HFF-Myc (cell line): ENCODE measurements around the gene ASTN1.

Experiments used
- DNase-seq: peaks from one replicate; pipeline ENCODE4 v3.0.0-alpha.2; 2011; ENCODE audit warnings: low read depth; ENCODE audit errors: extremely low read depth
- H3K4me3 ChIP-seq: replicated peaks from 2 replicates; pipeline ENCODE4 v1.5.1; 2011; ENCODE audit warnings: low read depth, mild to moderate bottlenecking, control low read depth, low read length
- CTCF ChIP-seq: IDR thresholded peaks from 2 replicates; pipeline ENCODE4 v1.5.1; 2012; ENCODE audit warnings: mild to moderate bottlenecking, low read depth, low read length, control low read depth; ENCODE audit errors: missing control alignments

Gene ASTN1

GRCh38 chr1:177133977-177134538 lies 30.5 kb downstream of the ASTN1 start:
- H3K4me3 ChIP-seq = no peak overlapping the region
- no peak for TF ChIP-seq CTCF
- DNase-seq = no peak

GRCh38 chr1:177132141-177132540 lies 32.4 kb downstream of the ASTN1 start:
- TF ChIP-seq CTCF = no peak

DNA sequence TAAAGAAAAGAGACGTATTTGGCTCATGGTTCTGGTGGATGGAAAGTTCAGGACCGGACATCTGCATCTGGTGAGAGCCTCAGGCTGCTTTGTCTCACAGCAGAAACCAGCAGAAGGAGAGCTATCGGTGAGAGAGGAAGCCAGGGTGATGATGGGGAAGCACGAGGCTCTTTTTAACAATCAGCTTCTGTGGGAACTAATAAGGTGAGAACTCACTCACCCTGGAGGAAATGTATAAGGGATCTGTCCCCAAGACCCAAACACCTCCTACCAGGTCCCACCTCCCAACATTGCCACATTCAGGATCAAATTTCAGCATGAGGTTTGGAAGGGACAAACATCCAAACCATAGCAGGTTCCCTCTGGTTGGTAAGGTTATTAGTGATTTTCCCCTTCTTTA lies 32.8 kb downstream of the ASTN1 start:
- H3K4me3 ChIP-seq = no peak overlapping the region
- no peak for TF ChIP-seq CTCF
- DNase-seq = no peak

More at GRCh38 chr1:177132141-177132540, 32.4 kb downstream of the ASTN1 start:
- no peak for DNase-seq
- H3K4me3 ChIP-seq = no peak overlapping the region

DNA sequence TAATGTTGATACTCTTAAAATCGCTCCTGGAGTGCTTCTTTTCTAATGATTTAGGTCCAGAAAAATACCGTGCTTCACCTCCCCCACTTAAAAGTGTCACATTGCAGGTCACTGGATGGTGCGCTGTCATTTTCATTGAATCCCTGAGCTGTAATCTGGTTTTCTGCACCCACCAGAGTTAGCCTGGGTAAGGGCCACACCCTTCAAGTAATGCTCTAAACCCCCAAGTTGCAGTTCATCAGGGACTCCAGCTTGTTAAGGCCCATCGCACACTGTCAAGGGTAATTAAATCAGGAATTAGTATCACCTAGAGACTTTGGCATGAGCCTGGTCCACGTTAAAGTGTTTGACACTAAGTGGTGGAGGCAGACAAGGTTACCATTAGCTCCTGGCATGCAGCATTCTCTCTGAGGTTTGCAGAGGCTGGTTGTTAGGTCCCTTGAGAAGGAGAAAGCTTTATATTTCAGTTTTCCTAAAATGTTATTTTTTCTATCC lies 34.0 kb downstream of the ASTN1 start:
- DNase-seq = no peak
- no peak overlapping the region for H3K4me3 ChIP-seq

GRCh38 chr1:177128665-177129281 lies 35.7 kb downstream of the ASTN1 start:
- TF ChIP-seq CTCF = no peak
- no peak for DNase-seq
- no peak overlapping the region for H3K4me3 ChIP-seq

More for the DNA sequence above, 34.0 kb downstream of the ASTN1 start:
- TF ChIP-seq CTCF = no peak

DNA sequence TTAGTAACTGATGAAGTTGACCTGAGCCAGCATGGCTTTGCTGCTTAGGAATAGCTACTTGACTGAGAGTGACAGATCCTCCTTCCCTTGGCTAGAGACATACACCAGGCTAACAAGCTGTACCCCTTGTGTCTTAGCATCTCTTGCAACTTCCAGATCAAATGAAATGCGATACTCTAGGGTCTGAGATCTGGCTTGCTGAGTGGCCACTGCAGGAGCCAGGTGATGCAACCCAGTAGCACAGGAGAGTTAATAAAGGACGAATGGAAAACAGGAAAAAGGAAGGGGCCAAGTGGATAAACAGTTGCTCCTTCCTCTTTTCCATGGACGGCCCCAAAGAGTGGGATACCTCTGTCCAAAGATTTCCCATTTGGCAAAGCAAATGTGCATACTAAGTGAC lies 38.2 kb downstream of the ASTN1 start:
- no peak for TF ChIP-seq CTCF
- no peak overlapping the region for H3K4me3 ChIP-seq
- DNase-seq = no peak
